Cardiac fibroblast (primary cell): ENCODE results near the gene WDR64.

Source experiments
- DNase-seq, 2 donors: peaks; one replicate each; pipeline versions ENCODE4 v3.0.0 to v3.0.0-alpha.2; 2010; ENCODE audit warnings: low read depth in 2 of 2
- H3K4me3 ChIP-seq, 2 donors: replicated peaks in 1 of 2; 1 replicate in 1 of 2; 2 replicates in 1 of 2; pipeline ENCODE4 v1.5.1; 2011; ENCODE audit warnings: low read depth in 2 of 2, low read length in 2 of 2, mild to moderate bottlenecking in 2 of 2, moderate library complexity in 1 of 2
- TF ChIP-seq, protein P1 (sequence below): IDR thresholded peaks from one replicate; pipeline ENCODE4 v1.5.1; 2011; ENCODE audit warnings: low read depth, mild to moderate bottlenecking, low read length, inconsistent platforms

The WDR64 gene

DNA sequence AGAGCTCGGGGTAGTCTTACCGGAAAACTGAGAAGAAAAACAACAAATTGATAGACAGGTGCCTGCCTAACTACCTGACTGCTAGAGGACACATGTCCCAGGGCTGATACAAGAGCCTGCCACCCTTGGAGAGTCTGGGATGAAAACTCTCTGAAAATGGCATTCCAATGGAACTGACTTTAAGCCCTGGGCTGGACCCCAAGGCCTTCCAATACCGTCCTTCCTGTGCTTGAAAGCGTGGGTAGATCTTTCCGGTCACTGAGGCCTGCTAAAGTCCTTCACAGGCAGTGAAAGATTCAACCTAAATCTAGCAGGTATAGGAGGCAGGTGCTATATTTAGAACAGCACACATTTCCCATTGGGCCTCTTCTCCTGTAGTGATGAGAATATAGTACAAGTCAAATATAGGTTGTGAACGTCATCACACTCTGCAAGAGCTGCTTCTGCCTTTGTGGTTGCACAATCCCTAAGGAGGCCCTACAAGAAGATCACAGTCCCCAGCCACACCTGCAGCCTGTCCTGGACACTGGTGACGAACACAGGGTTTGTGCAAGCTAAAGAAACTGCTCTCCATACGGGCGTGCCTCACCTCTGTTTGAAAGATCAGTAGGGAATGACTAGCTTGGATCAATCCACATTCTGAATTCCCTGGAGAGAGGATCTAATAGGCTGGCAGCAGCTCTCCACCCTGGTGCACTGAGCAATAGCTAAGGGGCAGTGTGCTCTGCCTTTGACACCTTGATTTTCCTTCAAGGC lies 11.0 kb upstream of the WDR64 start:
- TF ChIP-seq, protein P1, sequence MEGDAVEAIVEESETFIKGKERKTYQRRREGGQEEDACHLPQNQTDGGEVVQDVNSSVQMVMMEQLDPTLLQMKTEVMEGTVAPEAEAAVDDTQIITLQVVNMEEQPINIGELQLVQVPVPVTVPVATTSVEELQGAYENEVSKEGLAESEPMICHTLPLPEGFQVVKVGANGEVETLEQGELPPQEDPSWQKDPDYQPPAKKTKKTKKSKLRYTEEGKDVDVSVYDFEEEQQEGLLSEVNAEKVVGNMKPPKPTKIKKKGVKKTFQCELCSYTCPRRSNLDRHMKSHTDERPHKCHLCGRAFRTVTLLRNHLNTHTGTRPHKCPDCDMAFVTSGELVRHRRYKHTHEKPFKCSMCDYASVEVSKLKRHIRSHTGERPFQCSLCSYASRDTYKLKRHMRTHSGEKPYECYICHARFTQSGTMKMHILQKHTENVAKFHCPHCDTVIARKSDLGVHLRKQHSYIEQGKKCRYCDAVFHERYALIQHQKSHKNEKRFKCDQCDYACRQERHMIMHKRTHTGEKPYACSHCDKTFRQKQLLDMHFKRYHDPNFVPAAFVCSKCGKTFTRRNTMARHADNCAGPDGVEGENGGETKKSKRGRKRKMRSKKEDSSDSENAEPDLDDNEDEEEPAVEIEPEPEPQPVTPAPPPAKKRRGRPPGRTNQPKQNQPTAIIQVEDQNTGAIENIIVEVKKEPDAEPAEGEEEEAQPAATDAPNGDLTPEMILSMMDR, result no peak
- DNase-seq, result peak in 1 of 2 donors; percentile 40
- no peak overlapping the region for H3K4me3 ChIP-seq

DNA sequence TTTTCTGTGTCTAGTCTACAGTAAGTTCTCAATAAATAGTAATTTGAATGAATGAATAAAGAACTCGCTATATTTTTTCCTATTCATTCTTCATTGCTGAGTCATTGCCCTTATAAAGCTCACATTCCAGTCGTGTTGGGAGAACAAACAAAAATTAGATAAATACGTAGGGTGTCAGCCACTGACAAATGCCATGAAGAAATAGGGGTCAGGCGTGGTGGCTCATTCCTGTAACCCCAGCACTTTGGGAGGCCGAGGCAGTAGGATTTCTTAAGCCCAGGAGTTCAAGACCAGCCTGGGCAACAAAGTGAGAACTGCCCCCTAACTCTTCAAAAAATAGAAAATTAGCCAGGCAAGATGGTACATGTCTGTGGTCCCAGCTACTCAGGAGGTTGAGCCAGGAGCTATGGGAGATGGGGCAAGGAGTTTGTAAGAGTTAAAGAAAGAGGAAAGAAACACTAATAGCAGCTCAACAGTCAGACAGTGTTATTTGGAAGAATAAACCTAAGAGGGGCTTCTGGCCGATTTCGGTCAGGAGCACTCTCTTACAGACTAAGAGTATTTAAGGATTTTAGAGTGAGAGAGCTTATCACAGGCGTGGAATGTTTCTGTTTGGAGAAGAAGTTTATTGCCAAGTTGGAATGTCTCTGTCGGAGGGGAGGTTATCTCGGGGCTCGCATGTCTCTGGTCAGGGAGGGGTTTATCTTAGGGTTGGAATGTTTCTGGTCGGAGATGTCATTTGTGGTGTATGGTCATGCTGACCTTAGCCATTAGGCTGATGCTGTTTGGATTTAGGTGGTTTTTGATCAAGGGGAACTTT lies 10.1 kb upstream of the WDR64 start:
- TF ChIP-seq, protein P1, result no peak
- H3K4me3 ChIP-seq, result no peak overlapping the region
- DNase-seq, result peak; percentile 74 to 89

DNA sequence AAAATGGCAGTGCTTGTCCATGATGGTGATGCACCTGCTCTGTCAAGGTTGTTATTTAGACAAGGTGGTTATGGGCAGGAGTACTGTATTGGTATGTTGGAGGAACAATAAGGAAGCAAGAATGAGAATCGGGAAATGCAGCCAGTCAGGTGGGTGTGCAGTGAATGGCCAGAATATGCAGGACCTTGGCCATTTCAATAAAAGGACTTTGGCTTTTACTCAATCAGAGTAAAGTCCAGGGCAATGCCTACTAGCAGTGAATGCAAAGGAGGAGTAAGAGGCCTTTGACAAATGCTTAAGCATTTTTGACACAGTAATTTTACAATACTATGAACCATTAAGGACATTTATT lies 9.5 kb upstream of the WDR64 start:
- TF ChIP-seq, protein P1, result no peak
- no peak overlapping the region for H3K4me3 ChIP-seq

DNA sequence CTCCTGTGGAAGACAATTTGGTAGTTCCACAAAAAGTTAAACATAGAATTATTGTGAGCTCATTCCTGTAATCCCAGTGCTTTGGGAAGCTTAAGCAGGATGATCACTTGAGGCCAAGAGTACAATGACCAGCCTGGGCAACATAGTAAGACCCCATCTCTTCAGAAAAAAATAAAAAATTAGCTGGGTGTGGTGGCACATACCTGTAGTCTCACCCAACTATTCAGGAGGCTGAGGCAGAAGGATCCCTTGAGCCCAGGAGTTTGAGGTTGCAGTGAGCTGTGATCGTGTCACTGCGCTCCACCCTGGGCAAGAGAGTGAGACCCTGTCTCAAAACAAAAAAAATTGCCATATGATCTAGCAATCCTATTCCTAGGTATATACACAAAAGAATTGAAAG lies 7.8 kb upstream of the WDR64 start:
- H3K4me3 ChIP-seq, result no peak overlapping the region
- TF ChIP-seq, protein P1, result no peak
- no peak for DNase-seq

More for the DNA sequence above, 9.5 kb upstream of the WDR64 start:
- no peak for DNase-seq

DNA sequence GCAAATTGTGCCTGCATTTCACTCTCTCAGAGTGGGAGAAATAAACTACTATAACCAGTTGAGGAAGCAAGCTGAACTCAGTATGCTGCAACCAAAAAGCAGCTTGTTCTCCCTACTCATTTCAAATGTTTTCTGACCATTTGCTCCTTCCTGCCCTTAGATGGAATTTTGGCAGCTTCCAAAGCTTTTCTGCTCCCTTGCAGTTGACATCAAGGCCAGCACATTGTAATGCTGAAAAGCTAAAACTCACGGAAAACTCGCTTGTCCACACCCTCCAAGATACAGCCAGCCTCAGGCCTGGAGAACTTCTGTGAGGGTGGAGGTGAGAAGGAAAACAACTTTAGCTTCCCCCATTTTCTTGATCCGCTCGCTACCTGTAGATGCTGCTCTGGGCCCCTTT lies 6.9 kb upstream of the WDR64 start:
- TF ChIP-seq, protein P1, result no peak
- DNase-seq, result peak in 1 of 2 donors; percentile 32
- H3K4me3 ChIP-seq, result no peak overlapping the region

DNA sequence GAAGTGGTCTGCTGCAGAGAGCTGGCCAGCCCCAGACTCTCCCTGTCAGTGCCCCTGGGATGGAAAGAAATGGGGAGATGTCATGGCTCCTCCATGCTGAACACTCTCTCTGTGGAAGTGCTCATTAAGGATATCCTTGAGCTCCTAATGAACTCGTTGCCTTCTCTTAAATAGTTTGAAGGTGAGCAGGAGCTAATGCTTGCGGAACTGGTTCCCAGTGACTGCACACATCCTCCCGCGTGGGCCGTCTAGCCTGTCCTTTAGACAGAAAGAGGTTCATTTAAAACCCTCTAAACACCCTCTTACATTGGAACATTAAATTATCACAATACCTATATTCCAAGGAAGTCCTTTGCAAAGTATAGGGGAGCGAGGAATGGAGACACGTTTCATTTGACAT lies 5.9 kb upstream of the WDR64 start:
- TF ChIP-seq, protein P1, result no peak
- H3K4me3 ChIP-seq, result no peak overlapping the region
- DNase-seq, result no peak
